Epithelial cell of esophagus (primary cell): ENCODE data around the gene SPTBN1.
"Not testable (repeated sequence)": the region's sequence is repeated elsewhere in the genome, so short reads cannot be mapped to it uniquely, and the experiment has no call there.

Experiments
- DNase-seq: peaks from one replicate; pipeline ENCODE4 v3.0.0; 2010; ENCODE audit warnings: low read depth
- H3K4me3 ChIP-seq: 2 replicates; pipeline ENCODE4 v1.5.1; 2011; ENCODE audit warnings: mild to moderate bottlenecking, low read length, control low read depth
- CTCF ChIP-seq: IDR thresholded peaks from 2 replicates; pipeline ENCODE4 v1.5.1; 2011; ENCODE audit warnings: low read depth, mild to moderate bottlenecking, low read length, control low read depth, inconsistent platforms; ENCODE audit not compliant: insufficient read depth; ENCODE audit errors: missing control alignments

SPTBN1 gene

GRCh38 chr2:54482715-54483114 is 26.6 kb downstream of the SPTBN1 start:
- H3K4me3 ChIP-seq, result no peak overlapping the region
- TF ChIP-seq CTCF, result no peak
- DNase-seq, result peak; percentile 44

- DNase-seq, result peak; percentile 37
- H3K4me3 ChIP-seq, result no peak overlapping the region
- TF ChIP-seq CTCF, result no peak
Measured at GRCh38 chr2:54483426-54483825, 27.3 kb downstream of the SPTBN1 start.

GRCh38 chr2:54485756-54486155 is 29.6 kb downstream of the SPTBN1 start:
- not testable (repeated sequence) for H3K4me3 ChIP-seq, DNase-seq

GRCh38 chr2:54486766-54487165 is 30.6 kb downstream of the SPTBN1 start:
- no peak for TF ChIP-seq CTCF
- no peak overlapping the region for H3K4me3 ChIP-seq
- no peak for DNase-seq

GRCh38 chr2:54490863-54491262 is 34.7 kb downstream of the SPTBN1 start:
- H3K4me3 ChIP-seq, result no peak overlapping the region
- no peak for DNase-seq
- no peak for TF ChIP-seq CTCF

GRCh38 chr2:54492335-54492734 is 36.2 kb downstream of the SPTBN1 start:
- H3K4me3 ChIP-seq, result no peak overlapping the region
- TF ChIP-seq CTCF, result no peak
- DNase-seq, result no peak

- no peak for TF ChIP-seq CTCF
- H3K4me3 ChIP-seq, result no peak overlapping the region
- no peak for DNase-seq
Measured at GRCh38 chr2:54494087-54494486, 38.0 kb downstream of the SPTBN1 start.

- no peak overlapping the region for H3K4me3 ChIP-seq
- TF ChIP-seq CTCF, result no peak
- no peak for DNase-seq
Measured at GRCh38 chr2:54496920-54497319, 40.8 kb downstream of the SPTBN1 start.
